Keratinocyte (primary cell): Measurements from ENCODE around the gene TMPRSS6.

ENCODE experiments used
- CTCF ChIP-seq, 3 experiments: IDR thresholded peaks in 1 of 3; conservative IDR thresholded peaks in 1 of 3; optimal IDR thresholded peaks in 1 of 3; 2 replicates in 2 of 3; 3 replicates in 1 of 3; pipeline versions ENCODE3 to v1.5.1; 2011; ENCODE audit warnings: low read length in 3 of 3, mild to moderate bottlenecking in 3 of 3, moderate library complexity in 2 of 3, control low read depth in 1 of 3, inconsistent platforms in 1 of 3; ENCODE audit not compliant: insufficient read depth in 2 of 3; ENCODE audit errors: extremely low read depth in 1 of 3
- EZH2 ChIP-seq: IDR thresholded peaks from one replicate; pipeline ENCODE4 v1.6.1; 2012; ENCODE audit warnings: inconsistent platforms, mild to moderate bottlenecking, low read length, moderate library complexity

- no peak for TF ChIP-seq CTCF (optimal IDR thresholded peaks at IDR 0.05 in 1 of 3, IDR thresholded peaks at IDR 0.05 in 1 of 3, conservative IDR thresholded peaks at IDR 0.05 in 1 of 3; ENCODE audit: extremely low read depth in 1 of 3, insufficient read depth in 2 of 3, low read length in 3 of 3)
- no peak for TF ChIP-seq EZH2
Measured at GRCh38 chr22:37065180-37065579, 44.3 kb downstream of the TMPRSS6 start.
